GM18502 (cell line): ENCODE data around the gene CCDC146.
"Not testable (repeated sequence)": the region's sequence is repeated elsewhere in the genome, so short reads cannot be mapped to it uniquely, and the experiment has no call there.

Experiments used
- ATAC-seq: cut with Tn5 transposase; IDR thresholded peaks from one replicate; pipeline ENCODE4 v1.9.1; 2021; ENCODE audit warnings: mild to moderate bottlenecking; ENCODE audit not compliant: unreplicated experiment, poor library complexity

CCDC146 gene

DNA sequence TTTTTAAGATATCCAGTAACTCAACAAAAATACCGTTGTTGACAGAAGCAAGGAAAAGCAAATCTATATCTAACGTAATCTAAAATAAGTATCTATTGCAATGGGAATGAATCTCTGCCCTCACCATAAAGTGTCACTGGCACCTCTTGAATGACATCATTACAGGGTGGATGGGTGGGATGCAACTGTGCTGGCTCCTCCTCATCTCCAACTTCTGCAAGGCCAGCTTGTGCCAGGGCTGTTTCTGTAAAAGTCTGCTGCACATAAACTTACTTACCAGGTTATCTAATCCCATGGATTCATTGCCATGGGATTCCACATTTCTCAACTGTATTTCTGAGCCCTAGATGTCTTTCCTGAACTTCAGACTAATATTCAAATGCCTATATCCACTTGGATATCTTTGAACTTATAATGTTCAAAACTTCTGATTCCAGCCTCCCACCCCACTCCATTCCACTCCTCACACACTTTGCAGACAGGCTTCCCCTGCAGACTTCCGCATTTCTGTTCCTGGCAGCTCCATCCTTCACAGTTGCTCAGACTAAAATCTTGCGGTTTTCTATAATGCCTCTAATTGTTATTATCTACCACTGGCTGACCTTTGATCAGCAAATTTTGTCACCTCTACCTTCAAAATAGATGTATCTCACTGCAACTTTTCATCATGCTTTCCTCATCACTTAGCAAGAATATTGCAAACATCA lies 66.5 kb downstream of the CCDC146 start:
- ATAC-seq = no peak

DNA sequence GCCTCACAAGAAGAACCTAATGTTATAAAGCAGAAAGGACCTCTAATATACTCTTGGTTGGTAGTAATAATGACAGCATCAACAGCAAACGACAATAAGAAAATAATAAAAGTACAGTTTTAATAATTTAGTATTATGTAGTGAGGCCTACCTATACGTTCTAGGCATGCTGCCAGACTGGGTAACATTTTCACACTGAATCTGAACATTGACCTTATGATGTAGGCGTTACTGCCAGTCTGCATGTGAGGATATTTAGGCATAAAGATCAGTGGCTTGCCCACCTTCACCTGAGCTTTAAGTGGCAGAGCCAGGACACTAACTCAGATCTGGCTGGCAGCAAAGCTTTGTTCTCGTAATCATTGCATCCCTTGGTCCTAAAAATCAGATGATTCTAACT lies 74.7 kb downstream of the CCDC146 start:
- ATAC-seq = no peak

DNA sequence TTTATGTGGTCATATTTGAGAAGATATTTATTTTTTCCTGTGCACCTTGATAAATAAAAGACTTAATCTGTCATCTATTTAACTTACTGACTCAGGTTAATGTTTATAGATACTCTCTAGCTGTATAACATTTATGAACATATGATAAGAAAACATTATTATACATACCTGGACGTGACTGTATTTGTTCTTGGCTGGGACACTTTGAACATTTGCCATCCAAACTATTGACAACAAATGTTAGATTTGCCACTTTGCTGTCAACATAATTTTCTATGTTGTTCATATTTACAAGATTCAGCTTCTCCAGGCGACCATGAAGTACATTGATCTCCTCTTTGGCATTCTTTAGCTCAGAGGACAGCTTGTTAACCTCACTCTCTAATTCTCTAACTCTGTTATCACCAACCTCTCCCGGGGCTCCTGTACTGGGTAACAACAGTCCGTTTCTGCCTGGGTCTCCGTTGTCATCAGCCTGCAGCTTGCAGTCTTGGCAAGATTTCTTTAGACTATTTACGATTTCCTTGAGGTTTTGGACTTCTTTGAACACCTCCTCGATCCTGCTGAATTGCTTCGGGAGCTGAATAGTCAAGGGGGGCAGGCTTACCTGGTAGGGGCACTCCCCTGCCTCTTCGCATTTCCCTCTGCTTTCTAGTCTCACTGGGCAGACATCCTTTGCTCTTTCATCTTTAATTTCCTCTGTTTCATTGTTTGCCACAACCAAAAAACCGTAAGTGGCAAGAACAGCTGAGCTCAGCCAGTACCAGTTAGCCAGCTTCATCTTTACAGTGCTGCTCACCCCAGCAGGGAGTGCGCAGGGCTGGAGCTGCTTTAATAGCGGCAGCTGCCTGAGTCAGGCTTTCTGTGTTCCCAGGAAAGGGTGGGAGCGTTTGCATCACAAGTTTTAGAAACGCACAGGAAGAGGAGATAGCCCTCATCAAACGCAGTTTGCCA lies 76.9 kb downstream of the CCDC146 start, which contains the start of gene FGL2:
FGL2 (minus strand) TSS at position 807 of the 954 bp plus-strand sequence; CDS start at position 781, 26 bp downstream.
- no peak for ATAC-seq

DNA sequence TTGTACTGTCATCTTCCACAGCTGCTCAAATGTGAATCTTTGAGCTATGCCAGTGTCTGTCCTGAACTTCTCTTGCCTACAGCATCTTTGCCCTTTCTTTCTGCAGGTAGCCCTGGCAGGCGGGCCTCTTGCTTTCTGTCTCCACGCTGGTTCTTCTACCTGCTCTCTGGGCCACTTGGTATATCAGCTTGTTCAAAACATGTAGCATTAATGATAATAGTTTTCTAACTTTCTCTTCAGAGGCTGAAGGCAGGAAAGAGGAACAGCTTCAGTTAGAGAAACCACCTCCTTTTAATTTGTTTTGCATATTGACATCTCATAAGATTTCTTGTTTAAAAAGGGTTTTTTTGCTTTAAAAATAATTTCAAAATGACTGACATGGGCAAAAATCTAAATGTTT lies 78.1 kb downstream of the CCDC146 start:
- ATAC-seq = no peak

DNA sequence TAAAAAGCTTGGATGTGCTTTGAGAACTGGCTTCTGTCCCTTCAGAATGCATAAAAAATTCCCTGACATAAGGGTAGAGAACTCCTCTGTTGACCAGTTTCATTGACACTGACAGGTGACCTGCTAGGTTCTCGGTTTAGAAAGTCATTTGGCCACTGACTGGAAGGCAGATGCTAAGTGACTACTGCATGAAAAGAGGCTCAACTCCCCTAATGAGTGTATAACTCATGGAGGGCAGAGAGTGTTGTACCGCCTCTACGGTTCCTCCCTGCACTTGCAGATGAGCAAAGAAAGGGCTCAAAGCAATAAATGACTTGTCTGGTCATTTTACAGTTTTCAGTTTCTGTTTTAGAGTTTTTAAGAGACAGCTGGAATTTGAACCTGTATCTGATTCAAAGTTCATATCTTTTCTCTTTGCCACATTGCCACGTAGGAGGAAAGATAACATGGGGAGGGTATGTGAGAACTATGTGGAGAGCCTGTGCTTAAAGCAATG lies 80.1 kb downstream of the CCDC146 start:
- peak; percentile 94 for ATAC-seq

DNA sequence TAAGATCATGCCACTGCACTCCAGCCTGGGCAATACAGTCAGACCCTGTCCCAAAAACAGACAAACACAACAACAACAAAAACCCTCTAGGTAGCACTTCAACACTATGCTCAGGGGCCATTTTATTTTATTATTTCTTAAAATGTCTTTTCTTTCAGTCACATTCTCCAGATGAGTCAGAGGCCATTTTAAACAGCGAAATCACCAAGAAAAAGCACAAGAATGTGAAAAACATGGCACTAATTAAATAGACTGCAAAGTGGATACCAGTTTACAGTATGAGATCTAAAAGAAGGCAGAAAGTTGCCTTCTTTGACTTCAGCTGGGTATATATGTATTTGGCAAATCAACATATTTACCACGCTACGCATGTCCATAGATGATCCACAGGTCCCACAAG lies 83.3 kb downstream of the CCDC146 start:
- ATAC-seq = no peak

DNA sequence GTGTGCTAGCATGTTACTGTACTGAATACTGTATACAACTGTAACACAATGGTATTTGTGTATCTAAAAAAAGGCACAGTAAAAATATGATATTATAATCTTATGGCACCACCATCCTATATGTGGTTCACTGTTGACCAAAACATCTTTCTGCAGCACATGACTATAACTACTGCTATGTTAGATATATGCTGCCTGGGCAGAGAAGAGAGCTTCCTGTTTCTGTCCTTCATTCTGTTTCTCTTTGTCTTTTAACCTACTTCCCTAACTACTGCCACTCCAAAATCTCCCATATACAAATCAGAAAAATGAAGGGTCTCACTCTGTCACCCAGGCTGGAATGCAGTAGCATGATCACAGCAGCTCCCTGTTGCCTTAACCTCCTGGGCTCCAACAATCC lies 86.0 kb downstream of the CCDC146 start:
- ATAC-seq = no peak

DNA sequence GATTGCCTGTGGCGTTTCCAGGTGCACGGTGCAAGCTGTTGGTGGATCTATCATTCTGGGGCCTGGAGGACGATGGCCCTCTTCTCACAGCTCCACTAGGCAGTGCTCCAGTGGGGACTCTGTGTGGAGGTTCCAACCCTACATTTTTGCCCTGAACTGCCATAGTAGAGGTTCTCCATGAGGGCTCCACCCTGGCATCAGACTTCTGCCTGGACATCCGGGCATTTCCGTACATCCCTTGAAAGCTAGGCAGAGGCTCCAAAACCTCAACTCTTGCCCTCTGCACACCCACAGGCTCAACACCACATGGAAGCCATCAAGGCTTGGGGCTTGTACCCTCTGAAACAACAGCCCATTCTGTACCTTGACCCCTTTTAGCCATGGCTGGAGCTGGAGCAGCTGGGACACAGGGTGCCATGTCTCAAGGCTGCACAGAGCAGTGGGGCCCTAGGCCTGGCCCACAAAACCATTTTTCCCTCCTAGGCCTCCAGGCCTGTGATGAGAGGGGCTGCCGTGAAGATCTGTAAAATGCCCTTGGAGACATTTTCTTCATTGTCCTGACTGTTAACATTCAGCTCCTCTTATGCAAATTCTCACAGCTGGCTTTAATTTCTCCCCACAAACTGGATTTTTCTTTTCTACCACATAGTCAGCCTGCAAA lies 87.2 kb downstream of the CCDC146 start:
- no peak for ATAC-seq

DNA sequence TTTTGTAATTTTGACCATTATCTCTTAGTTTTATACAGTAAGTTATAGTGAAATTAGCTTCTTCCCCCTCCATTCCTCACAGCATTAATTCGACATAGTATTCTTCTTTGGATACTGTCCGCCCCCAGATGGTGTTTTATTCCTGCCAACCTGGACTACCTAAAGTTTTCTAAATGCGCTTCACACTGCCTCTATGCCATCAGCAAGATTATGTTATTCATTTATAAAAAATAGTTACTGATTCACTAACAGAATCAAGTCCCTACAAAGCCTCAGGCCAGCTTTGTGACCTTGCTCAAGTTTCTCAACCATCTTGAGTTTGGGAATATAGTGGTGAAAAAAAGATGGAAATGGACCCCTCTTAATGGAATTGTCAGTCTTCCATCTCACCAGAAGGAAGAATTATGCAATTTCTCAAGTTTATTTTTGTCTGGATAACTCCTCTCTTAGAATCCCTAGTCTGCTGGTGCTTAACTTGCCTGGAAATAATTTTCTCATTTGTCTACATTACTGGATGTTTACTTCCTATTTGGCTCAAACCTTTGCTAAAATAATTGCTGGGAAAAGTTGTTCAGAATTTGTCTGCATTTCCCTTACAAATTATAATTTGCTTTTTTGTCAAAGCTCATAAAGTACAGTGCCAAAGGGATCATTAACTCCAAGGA lies 93.9 kb downstream of the CCDC146 start:
- ATAC-seq = no peak

DNA sequence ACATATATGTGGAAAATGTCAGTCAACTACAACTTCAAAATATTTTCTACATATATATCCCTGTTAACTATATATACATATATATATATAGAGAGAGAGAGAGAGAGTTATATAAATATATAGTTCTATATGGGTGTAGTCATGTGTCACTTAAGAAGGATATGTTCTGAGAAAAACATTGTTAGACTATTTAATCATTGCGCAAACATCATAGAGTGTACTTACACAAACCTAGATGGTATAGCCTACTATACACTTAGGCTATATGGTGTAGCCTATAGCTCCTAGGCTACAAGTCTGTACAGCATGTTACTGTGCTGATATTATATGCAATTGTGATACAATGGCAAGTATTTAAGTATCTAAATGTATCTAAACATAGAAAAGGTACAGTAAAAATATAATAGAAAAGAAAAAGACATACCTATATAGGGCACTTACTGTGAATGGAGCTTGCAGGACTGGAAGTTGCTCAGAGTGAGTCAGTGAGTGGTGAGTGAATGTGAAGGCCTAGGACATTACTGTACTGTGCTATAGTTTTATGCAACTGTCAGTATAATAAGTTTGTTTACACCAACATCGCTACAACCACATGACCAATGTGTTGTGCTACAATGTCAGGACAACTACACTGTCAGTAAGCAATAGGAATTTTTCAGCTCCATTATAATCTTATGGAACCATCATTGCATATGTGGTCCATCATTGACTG lies 95.2 kb downstream of the CCDC146 start:
- ATAC-seq = no peak

DNA sequence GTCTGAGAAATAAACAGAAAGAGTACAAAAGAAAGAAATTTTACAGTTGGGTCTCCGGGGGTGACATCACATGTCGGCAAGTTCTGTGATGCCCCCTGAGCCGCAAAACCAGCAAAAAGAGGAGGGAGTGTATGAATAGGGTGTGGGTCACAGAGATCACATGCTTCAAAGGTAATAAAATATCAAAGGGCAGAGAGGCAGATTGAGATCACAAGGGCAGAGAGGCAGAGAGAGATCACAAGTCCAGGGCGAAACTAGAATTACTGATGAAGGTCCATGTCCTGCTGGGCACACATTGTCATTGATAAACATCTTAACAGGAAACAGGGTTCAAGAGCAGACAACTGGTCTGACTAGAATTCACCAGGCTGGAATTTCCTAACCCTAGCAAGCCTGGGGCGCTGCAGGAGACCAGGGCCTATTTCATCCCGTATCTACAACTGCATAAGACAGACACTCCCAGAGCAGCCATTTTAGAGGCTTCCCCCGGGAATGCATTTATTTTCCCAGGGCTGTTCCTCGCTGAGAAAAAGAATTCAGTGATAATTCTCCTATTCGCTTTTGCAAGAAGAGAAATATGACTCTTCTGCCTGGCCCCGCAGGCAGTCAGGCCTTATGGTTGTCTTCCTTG lies 97.4 kb downstream of the CCDC146 start:
- ATAC-seq = not testable (repeated sequence)

DNA sequence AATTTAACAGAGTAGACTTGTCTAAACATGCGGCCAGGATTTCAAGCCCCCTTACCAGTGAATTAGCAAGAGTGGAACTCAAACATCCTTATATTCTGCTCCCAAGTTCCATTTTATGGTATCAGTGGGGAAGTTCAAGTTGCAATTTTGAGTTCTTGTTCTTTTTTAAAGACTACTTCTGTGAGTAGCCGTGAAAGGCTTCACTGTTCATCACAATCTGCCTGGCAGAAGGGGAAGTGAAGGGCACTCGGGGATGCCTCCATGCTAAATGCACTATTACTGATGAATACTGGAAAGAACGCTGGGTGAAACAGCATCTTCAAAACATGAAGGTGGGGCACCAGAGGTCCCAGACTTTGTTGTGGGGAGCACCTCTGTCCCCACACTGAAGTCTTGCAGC lies 99.7 kb downstream of the CCDC146 start:
- no peak for ATAC-seq

DNA sequence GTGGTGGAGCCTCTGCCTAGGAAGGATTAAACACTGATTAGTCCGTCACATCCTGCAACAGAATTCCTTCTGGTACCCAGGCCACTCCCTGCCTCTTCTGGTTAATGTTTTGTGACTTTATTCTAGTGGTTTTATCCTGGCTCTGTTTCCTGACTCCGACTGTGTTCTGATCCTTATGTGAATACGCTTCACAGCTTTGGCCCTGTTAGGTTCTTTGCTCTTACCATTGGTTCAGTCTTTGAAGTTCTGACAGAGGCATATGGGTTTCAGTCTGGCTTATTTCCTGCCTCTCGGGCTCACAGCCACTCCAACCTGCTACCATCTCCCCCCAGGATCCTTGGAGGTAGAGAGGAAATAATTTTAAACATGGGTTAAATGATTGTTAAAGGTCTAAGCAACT lies 100.4 kb downstream of the CCDC146 start:
- no peak for ATAC-seq

DNA sequence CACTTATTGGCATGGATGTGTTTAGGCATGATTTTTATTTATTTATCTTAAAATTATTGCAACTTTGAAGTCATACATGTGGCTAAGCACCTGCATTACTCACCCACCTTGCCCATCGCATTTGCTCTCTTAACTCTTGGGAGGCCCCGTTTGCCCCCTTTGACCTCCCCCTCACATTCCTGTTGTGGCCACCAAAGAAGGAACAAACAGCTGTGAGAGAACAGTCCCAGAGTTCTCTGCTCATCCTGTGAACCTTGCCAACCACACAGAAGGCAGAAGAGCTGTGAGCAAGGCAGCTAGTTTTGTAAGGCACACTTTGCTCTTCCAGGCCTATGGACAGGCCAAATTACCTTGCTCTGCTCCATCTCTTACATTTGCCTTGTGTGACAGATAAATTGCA lies 100.8 kb downstream of the CCDC146 start:
- no peak for ATAC-seq

DNA sequence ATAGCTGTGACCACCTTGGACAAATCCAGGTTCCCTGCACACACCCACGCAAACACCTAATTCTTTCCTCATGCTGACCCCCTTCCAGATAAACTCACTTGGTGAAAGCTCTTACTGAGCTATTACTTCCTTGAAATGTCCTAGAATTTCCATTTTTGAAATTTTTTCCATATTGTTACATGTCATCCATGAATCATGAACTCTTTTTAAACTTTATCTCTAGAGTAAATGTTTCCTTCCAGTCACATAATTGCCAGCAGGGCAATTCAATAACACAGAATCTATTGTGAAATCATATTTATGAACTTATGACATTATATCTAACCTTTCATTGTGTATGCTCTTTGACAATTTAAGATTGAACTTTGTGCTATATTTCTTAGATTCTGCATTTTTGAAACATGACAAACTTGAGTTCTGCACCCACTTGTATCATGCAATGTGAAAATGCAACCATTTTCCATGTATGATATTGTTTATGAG lies 104.0 kb downstream of the CCDC146 start:
- ATAC-seq = no peak

DNA sequence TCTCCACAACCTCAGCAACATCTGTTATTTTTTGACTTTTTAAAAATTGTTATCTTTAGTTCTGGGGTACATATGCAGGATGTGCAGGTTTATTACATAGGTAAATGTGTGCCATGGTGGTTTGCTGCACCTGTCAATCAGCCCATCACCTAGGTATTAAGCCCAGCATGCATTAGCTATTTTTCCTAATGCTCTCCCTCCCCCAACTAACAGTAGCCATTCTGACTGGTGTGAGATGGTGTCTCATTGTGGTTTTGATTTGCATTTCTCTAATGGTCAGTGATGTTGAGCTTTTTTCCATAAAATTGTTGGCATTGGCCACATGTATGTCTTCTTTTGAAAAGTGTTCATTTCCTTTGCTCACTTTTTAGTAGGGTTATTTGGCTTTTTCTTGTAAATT lies 106.4 kb downstream of the CCDC146 start:
- not testable (repeated sequence) for ATAC-seq

DNA sequence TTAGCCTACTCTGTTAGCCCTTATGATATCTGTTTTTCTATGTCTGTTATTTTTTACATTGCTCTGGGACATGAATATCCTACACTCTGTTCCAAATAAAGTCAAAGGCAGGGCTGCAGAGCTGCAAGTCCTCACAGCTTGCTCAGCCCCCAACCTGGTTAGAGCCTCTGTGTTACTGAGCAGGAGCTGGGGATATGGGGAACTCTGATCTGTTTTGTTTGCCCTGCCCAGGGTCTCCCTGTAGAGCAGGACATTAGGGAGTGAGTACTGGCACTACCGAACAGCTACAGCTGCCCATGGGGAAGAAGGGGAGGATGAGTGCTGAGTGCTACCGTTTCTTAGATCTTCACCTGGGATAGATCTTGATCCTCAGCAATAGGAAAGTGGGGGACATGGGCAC lies 110.1 kb downstream of the CCDC146 start:
- no peak for ATAC-seq

DNA sequence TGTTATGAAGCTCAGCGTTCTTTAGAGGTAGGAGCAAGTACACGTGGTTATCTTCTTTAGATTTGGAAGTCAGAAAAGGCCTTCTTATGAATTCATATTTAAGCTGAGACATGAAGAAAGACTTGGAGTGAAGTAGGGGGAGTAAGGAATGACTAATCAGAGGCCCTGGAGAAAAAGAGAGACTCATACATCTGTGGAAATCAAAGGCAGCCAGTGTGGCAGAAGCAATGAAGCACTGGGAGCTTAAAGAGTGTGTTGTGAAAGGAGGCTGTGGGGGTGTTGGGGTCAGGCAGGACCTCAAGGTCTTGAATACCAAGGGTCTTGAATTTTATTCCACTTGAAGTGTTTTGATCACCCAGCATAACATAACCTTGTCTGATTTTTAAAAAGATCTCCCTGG lies 112.9 kb downstream of the CCDC146 start:
- ATAC-seq = no peak

DNA sequence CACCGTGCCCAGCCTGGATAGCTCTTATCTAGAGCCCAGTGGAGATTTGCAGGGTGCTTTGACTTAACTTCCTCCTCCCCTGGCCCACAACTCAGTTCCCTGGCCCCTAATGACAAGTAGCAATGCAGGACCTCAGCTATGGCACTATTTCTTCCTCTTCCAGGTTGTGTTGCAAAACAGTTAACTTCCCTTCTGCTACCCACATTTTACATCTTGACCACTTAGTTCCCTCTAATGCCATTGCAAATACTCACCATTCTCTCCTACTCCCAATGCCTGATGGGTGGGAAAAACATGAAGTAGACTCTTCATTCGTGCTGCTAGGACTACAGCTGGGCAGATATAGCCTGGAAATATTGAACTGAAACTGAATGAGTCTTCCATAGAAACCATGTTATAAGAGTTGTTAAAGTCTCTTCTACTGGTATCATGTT lies 116.3 kb downstream of the CCDC146 start:
- ATAC-seq = no peak
